Keratinocyte (primary cell): ENCODE measurements around the gene DPEP2NB. TPM values are rescaled to one million over a fixed set of nuclear protein-coding genes. Genes with fewer than 3 reads are reported as not detected.

Experiments used
- DNase-seq: peaks from one replicate; pipeline ENCODE4 v3.0.0-alpha.2; 2011; ENCODE audit warnings: low read depth, missing footprints, low spot score
- FAIRE-seq: peaks from 2 replicates; lab custom pipeline; 2011; peaks lifted over from hg19 to GRCh38; lab: Jason Lieb, UNC
- H2AFZ ChIP-seq: 2 replicates; pipeline ENCODE4 v1.6.0; 2012; ENCODE audit warnings: low read length, control low read depth, inconsistent platforms; ENCODE audit not compliant: control insufficient read depth
- H3K27ac ChIP-seq: 2 replicates; pipeline ENCODE4 v1.5.1; 2011; ENCODE audit warnings: low read length; ENCODE audit not compliant: control insufficient read depth, insufficient read depth
- H3K27me3 ChIP-seq: 3 replicates; pipeline ENCODE4 v1.6.0; 2011; ENCODE audit warnings: low read length; ENCODE audit not compliant: control insufficient read depth, insufficient read depth; ENCODE audit errors: extremely low read depth
- H3K36me3 ChIP-seq, 2 experiments: 2 replicates in 1 of 2; 3 replicates in 1 of 2; pipeline ENCODE4 v1.5.1; 2011; ENCODE audit warnings: low read length in 2 of 2, mild to moderate bottlenecking in 1 of 2; ENCODE audit not compliant: control insufficient read depth in 2 of 2, insufficient read depth in 2 of 2; ENCODE audit errors: extremely low read depth in 1 of 2
- H3K4me1 ChIP-seq: 3 replicates; pipeline ENCODE4 v1.5.1; 2011; ENCODE audit warnings: low read length; ENCODE audit not compliant: control insufficient read depth, insufficient read depth; ENCODE audit errors: extremely low read depth
- H3K4me2 ChIP-seq: 3 replicates; pipeline ENCODE4 v1.6.0; 2011; ENCODE audit warnings: low read depth, low read length; ENCODE audit not compliant: control insufficient read depth, insufficient read depth; ENCODE audit errors: extremely low read depth
- H3K4me3 ChIP-seq, 3 experiments: fragments of 200-600 bp in 1 of 3; sonication (generic) in 1 of 3; 2 replicates in 2 of 3; 3 replicates in 1 of 3; pipeline ENCODE4 v1.5.1; 2011 to 2016; ENCODE audit warnings: low read length in 3 of 3, mild to moderate bottlenecking in 3 of 3, control low read depth in 2 of 3, inconsistent platforms in 1 of 3, low read depth in 1 of 3, mixed read lengths in 1 of 3, mixed run types in 1 of 3, moderate library complexity in 1 of 3; ENCODE audit not compliant: control insufficient read depth in 2 of 3, insufficient read depth in 2 of 3; ENCODE audit errors: extremely low read depth in 1 of 3
- H3K79me2 ChIP-seq: 2 replicates; pipeline ENCODE4 v1.6.0; 2012; ENCODE audit warnings: low read length; ENCODE audit not compliant: control insufficient read depth, insufficient read depth
- H3K9ac ChIP-seq: 3 replicates; pipeline ENCODE4 v1.6.0; 2011; ENCODE audit warnings: low read length; ENCODE audit not compliant: control insufficient read depth, insufficient read depth; ENCODE audit errors: extremely low read depth
- H3K9me1 ChIP-seq: 3 replicates; pipeline ENCODE4 v1.6.0; 2011; ENCODE audit warnings: low read length; ENCODE audit not compliant: control insufficient read depth, insufficient read depth; ENCODE audit errors: extremely low read depth
- H3K9me3 ChIP-seq: 2 replicates; pipeline ENCODE4 v1.5.1; 2012; ENCODE audit warnings: low read depth, low read length; ENCODE audit not compliant: control insufficient read depth
- H4K20me1 ChIP-seq: 3 replicates; pipeline ENCODE4 v1.6.0; 2011; ENCODE audit warnings: low read length; ENCODE audit not compliant: control insufficient read depth, insufficient read depth; ENCODE audit errors: extremely low read depth
- EZH2 ChIP-seq: IDR thresholded peaks from one replicate; pipeline ENCODE4 v1.6.1; 2012; ENCODE audit warnings: inconsistent platforms, mild to moderate bottlenecking, low read length, moderate library complexity
- dilution Hi-C: fragments of 300-500 bp; cut with MboI; formaldehyde crosslinking; loops from one replicate; pipeline ENCODE4 v1.7.0; 2020; ENCODE audit warnings: low sequenced_read_pairs; ENCODE audit not compliant: extremely low pct_ligation_motif_present
- polyA plus RNA-seq, 5 experiments: library from polyadenylated mRNA; depleted of rRNA in 3 of 5; stranded (reverse) in 3 of 5; stranded (forward) in 1 of 5; unstranded in 1 of 5; fragments of >200 nt; gene quantifications; 1 replicate in 1 of 5; 2 replicates in 3 of 5; 3 replicates in 1 of 5; pipeline versions ENCODE4 v1.2.1 to v1.2.3, GENCODE V29; 2011 to 2012; ENCODE audit warnings: missing spikeins in 2 of 5, low read depth in 1 of 5, low replicate concordance in 1 of 5
- small RNA-seq, 3 experiments: library from RNA; depleted of rRNA; stranded (forward); fragments of <200 nt; gene quantifications; one replicate each; pipeline ENCODE3, GENCODE V24; 2012; ENCODE audit warnings: low read depth in 3 of 3, low replicate concordance in 1 of 3; ENCODE audit not compliant: insufficient read length in 3 of 3
- TF ChIP-seq, protein P1 (sequence below), 3 experiments: IDR thresholded peaks in 1 of 3; conservative IDR thresholded peaks in 1 of 3; optimal IDR thresholded peaks in 1 of 3; 2 replicates in 2 of 3; 3 replicates in 1 of 3; pipeline versions ENCODE3 to v1.5.1; 2011; ENCODE audit warnings: low read length in 3 of 3, mild to moderate bottlenecking in 3 of 3, moderate library complexity in 2 of 3, control low read depth in 1 of 3, inconsistent platforms in 1 of 3; ENCODE audit not compliant: insufficient read depth in 2 of 3; ENCODE audit errors: extremely low read depth in 1 of 3

DPEP2NB gene
- polyA plus RNA-seq, 1 donor (not counting 4 experiments of a cell fraction or from before 2014, with no cell fraction given), result 0.05 TPM

- Histone ChIP-seq H3K4me2 (peak overlapping the region; percentile 13), H3K27me3 (no peaks in the 10 kb centered on the region), H3K9me1 (peaks cover 9% of the 10 kb centered on the region), H3K9ac (no peak overlapping the region), H3K36me3 (peaks cover 24 to 50% of the 10 kb centered on the region in 2 experiments), H3K4me1 (peaks cover 82% of the 10 kb centered on the region), H2AFZ (no peak overlapping the region), H3K4me3 (no peak overlapping the region), H3K79me2 (peaks cover 50% of the 10 kb centered on the region), H3K27ac (no peak overlapping the region), H4K20me1 (peaks cover 9% of the 10 kb centered on the region), H3K9me3 (no peaks in the 10 kb centered on the region)
- FAIRE-seq (no peak), DNase-seq (no peak)
- TF ChIP-seq, protein P1, sequence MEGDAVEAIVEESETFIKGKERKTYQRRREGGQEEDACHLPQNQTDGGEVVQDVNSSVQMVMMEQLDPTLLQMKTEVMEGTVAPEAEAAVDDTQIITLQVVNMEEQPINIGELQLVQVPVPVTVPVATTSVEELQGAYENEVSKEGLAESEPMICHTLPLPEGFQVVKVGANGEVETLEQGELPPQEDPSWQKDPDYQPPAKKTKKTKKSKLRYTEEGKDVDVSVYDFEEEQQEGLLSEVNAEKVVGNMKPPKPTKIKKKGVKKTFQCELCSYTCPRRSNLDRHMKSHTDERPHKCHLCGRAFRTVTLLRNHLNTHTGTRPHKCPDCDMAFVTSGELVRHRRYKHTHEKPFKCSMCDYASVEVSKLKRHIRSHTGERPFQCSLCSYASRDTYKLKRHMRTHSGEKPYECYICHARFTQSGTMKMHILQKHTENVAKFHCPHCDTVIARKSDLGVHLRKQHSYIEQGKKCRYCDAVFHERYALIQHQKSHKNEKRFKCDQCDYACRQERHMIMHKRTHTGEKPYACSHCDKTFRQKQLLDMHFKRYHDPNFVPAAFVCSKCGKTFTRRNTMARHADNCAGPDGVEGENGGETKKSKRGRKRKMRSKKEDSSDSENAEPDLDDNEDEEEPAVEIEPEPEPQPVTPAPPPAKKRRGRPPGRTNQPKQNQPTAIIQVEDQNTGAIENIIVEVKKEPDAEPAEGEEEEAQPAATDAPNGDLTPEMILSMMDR (optimal IDR thresholded peaks at IDR 0.05 in 1 of 3, IDR thresholded peaks at IDR 0.05 in 1 of 3, conservative IDR thresholded peaks at IDR 0.05 in 1 of 3; ENCODE audit: extremely low read depth in 1 of 3, insufficient read depth in 2 of 3, low read length in 3 of 3), result peak in 1 of 3 experiments; percentile 8
- TF ChIP-seq EZH2, result no peak
- dilution Hi-C loops, result no loop called here
These were observed 51.9 kb downstream of the DPEP2NB start for GRCh38 chr16:67963662-67964321.

Small RNA genes within 50 kb of the gene (small RNA-seq; reads per million reads assigned to genes)
- gene RNU6-359P, result 0 to 2.5 (median 2.3) reads per million in 3 experiments

Other genes starting within 250 kb of the DPEP2NB start
- gene RANBP10, start 209.4 kb downstream of the DPEP2NB start, polyA plus RNA-seq, result 9.3 to 9.9 TPM (median 9.5 TPM) in 3 replicates
- gene TSNAXIP1, start 209.0 kb downstream of the DPEP2NB start, polyA plus RNA-seq, result 0.43 to 1.5 TPM (median 0.54 TPM) in 3 replicates
- gene THAP11, start 173.6 kb downstream of the DPEP2NB start, polyA plus RNA-seq, result 9.2 to 13.1 TPM (median 11.8 TPM) in 3 replicates
- gene NUTF2, start 169.0 kb downstream of the DPEP2NB start, polyA plus RNA-seq, result 173 to 569 TPM (median 189 TPM) in 3 replicates
- 30.1 to 57.1 TPM (median 41.3 TPM) in 3 replicates for gene CENPT, start 168.2 kb downstream of the DPEP2NB start, polyA plus RNA-seq
- gene EDC4, start 142.9 kb downstream of the DPEP2NB start, polyA plus RNA-seq, result 16.7 to 28.0 TPM (median 25.4 TPM) in 3 replicates
- not detected in 3 replicates for gene NRN1L, start 131.0 kb downstream of the DPEP2NB start, polyA plus RNA-seq
- gene PSKH1, start 122.7 kb downstream of the DPEP2NB start, polyA plus RNA-seq, result 10.7 to 19.5 TPM (median 13.7 TPM) in 3 replicates
- gene CTRL, start 84.0 kb downstream of the DPEP2NB start, polyA plus RNA-seq, result 0.10 to 0.46 TPM (median 0.33 TPM) in 3 replicates
- 9.3 to 19.7 TPM (median 11.1 TPM) in 3 replicates for gene PSMB10, start 79.1 kb downstream of the DPEP2NB start, polyA plus RNA-seq
- gene LCAT, start 71.8 kb downstream of the DPEP2NB start, polyA plus RNA-seq, result 6.5 to 11.6 TPM (median 10.5 TPM) in 3 replicates
- gene SLC12A4, start 47.3 kb downstream of the DPEP2NB start, polyA plus RNA-seq, result 59.3 to 72.2 TPM (median 65.4 TPM) in 3 replicates
- gene DPEP3, start 35.4 kb downstream of the DPEP2NB start, polyA plus RNA-seq, result 0.04 TPM in 1 of 3 replicates, not detected in the others
- gene DPEP2, start 16.4 kb downstream of the DPEP2NB start, polyA plus RNA-seq, result 0.04 to 0.12 TPM in 2 of 3 replicates, not detected in the other
- 12.8 to 15.7 TPM (median 14.2 TPM) in 3 replicates for gene DDX28, start 7.3 kb upstream of the DPEP2NB start, polyA plus RNA-seq
- 17.8 to 30.7 TPM (median 22.9 TPM) in 3 replicates for gene DUS2, start 7.4 kb upstream of the DPEP2NB start, polyA plus RNA-seq
- gene NFATC3, start 69.5 kb upstream of the DPEP2NB start, polyA plus RNA-seq, result 9.5 to 11.5 TPM (median 10.9 TPM) in 3 replicates
- gene ESRP2, start 220.2 kb upstream of the DPEP2NB start, polyA plus RNA-seq, result 34.8 to 53.9 TPM (median 39.2 TPM) in 3 replicates
- gene PLA2G15, start 229.5 kb upstream of the DPEP2NB start, polyA plus RNA-seq, result 9.2 to 16.6 TPM (median 12.1 TPM) in 3 replicates
- 35.0 to 45.9 TPM (median 43.4 TPM) in 3 replicates for gene SLC7A6, start 248.6 kb upstream of the DPEP2NB start, polyA plus RNA-seq